HepG2 (cell line): Measurements from ENCODE around the gene ALOX5.

Experiments
- POLR2A ChIP-seq, 2 experiments: IDR thresholded peaks; 2 replicates each; pipeline ENCODE4 v1.6.1; 2011; ENCODE audit warnings: low read depth in 2 of 2, low read length in 2 of 2, mild to moderate bottlenecking in 1 of 2, moderate library complexity in 1 of 2; ENCODE audit not compliant: insufficient read depth in 1 of 2
- SIX1 ChIP-seq: sonication (generic); formaldehyde crosslinking; IDR thresholded peaks from 2 replicates; pipeline ENCODE4 v1.4.0; 2020; ENCODE audit warnings: missing genetic modification reagents, borderline replicate concordance

DNA sequence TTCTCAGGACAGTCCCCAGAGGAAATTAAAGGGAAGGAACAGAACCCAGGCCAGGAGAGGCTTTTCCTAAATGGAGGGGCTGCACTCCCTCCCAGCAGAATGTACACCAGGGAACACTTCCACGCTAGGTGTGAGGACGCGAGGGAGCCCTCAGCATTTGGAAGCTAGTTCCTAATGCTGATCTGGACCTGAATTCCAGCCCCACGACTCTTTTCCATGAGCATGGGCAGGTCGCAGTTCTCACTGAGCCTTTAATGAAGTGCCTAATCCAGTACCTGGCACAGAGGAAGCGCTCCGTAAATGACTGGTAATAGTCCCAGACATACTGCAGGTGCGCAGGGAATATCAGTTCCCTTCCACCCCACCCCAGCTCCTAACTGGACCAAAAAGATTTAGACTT lies 1.1 kb downstream of the ALOX5 start:
- TF ChIP-seq SIX1 (no peak), POLR2A (IDR thresholded peaks at IDR 0.05; ENCODE audit: insufficient read depth in 1 of 2, low read depth in 2 of 2, low read length in 2 of 2) (no peak)
